B cell (primary cell): ENCODE data around the gene DBF4B. TPM values are rescaled to one million over a fixed set of nuclear protein-coding genes. Genes with fewer than 3 reads are reported as not detected.

Experiments
- ATAC-seq: fragments of 200-7000 bp; cut with Tn5 transposase; one replicate; pipeline ENCODE4 v1.10.0; 2021; ENCODE audit warnings: low read depth, mild to moderate bottlenecking, moderate number of reproducible peaks, moderate library complexity
- CTCF ChIA-PET: fragments of 350-600 bp; sonication (Branson Sonifier 250); formaldehyde crosslinking; loops from one replicate; lab custom pipeline; 2021; ENCODE audit warnings: antibody characterized with exemption, inconsistent platforms; lab: Charles Lee
- POLR2A ChIA-PET: fragments of 350-600 bp; sonication (Branson Sonifier 250); formaldehyde crosslinking; loops from one replicate; lab custom pipeline; 2021; ENCODE audit warnings: antibody characterized with exemption; lab: Charles Lee
- DNase-seq: peaks from one replicate; pipeline ENCODE4 v3.0.0; 2013
- H2AFZ ChIP-seq: 2 replicates; pipeline ENCODE4 v1.6.1; 2012; ENCODE audit warnings: mild to moderate bottlenecking, low read depth, low read length; ENCODE audit not compliant: insufficient read depth, poor library complexity, severe bottlenecking
- H3K27ac ChIP-seq, 2 donors: 1 replicate in 1 of 2; 2 replicates in 1 of 2; pipeline ENCODE4 v1.5.1; 2012 to 2013; ENCODE audit warnings: low read length in 2 of 2, mild to moderate bottlenecking in 2 of 2, moderate library complexity in 1 of 2
- H3K27me3 ChIP-seq, 4 experiments: fragments of 200-600 bp in 1 of 4; sonication (generic) in 1 of 4; replicated peaks in 1 of 4; 1 replicate in 2 of 4; 2 replicates in 2 of 4; pipeline versions ENCODE4 v1.6.1 to v1.7.0; 2013 to 2016; ENCODE audit warnings: low read length in 3 of 4, mild to moderate bottlenecking in 2 of 4, mixed read lengths in 1 of 4, moderate library complexity in 1 of 4; ENCODE audit not compliant: insufficient read depth in 4 of 4, control insufficient read depth in 3 of 4; ENCODE audit errors: control extremely low read depth in 1 of 4
- H3K36me3 ChIP-seq, 2 experiments: replicated peaks in 1 of 2; 1 replicate in 1 of 2; 2 replicates in 1 of 2; pipeline versions ENCODE4 v1.6.1 to v1.7.1; 2013; ENCODE audit warnings: low read length in 1 of 2; ENCODE audit not compliant: insufficient read depth in 2 of 2, control insufficient read depth in 1 of 2; ENCODE audit errors: control extremely low read depth in 1 of 2, extremely low read depth in 1 of 2
- H3K4me1 ChIP-seq, 2 donors: fragments of 200-600 bp in 1 of 2; sonication (generic) in 1 of 2; 1 replicate in 1 of 2; 2 replicates in 1 of 2; pipeline versions ENCODE4 v1.5.1 to v1.6.1; 2013 to 2017; ENCODE audit warnings: low read length in 2 of 2; ENCODE audit not compliant: control insufficient read depth in 2 of 2, insufficient read depth in 2 of 2
- H3K4me2 ChIP-seq: replicated peaks from 2 replicates; pipeline ENCODE3; 2012; ENCODE audit warnings: mild to moderate bottlenecking, low read depth, low read length; ENCODE audit not compliant: poor library complexity, severe bottlenecking
- H3K4me3 ChIP-seq, 5 experiments: fragments of 200-600 bp in 1 of 5; sonication (generic) in 1 of 5; 1 replicate in 3 of 5; 2 replicates in 2 of 5; pipeline versions ENCODE4 v1.5.1 to v1.7.0; 2011 to 2016; ENCODE audit warnings: low read length in 4 of 5, mild to moderate bottlenecking in 4 of 5, low read depth in 2 of 5, control low read depth in 1 of 5, moderate library complexity in 1 of 5; ENCODE audit not compliant: insufficient read depth in 1 of 5; ENCODE audit errors: control extremely low read depth in 1 of 5, extremely low read depth in 1 of 5
- H3K79me2 ChIP-seq: fragments of 200-600 bp; sonication (generic); one replicate; pipeline ENCODE4 v1.6.0; 2016; ENCODE audit warnings: low read length; ENCODE audit not compliant: control insufficient read depth, insufficient read depth
- H3K9ac ChIP-seq: fragments of 200-600 bp; sonication (generic); 2 replicates; pipeline ENCODE4 v1.6.1; 2017; ENCODE audit warnings: mild to moderate bottlenecking, low read length, moderate library complexity
- H3K9me3 ChIP-seq, 3 donors: one replicate each; pipeline versions ENCODE4 v1.6.1 to v1.7.1; 2013; ENCODE audit warnings: low read length in 2 of 3; ENCODE audit not compliant: control insufficient read depth in 2 of 3, insufficient read depth in 1 of 3; ENCODE audit errors: control extremely low read depth in 1 of 3
- H4K20me1 ChIP-seq: 2 replicates; pipeline ENCODE4 v1.6.0; 2012; ENCODE audit warnings: mild to moderate bottlenecking, low read length; ENCODE audit not compliant: insufficient read depth, control insufficient read depth, poor library complexity, severe bottlenecking
- H3K27ac Mint-ChIP-seq: one replicate; pipeline ENCODE4 v1.8.0; 2021; ENCODE audit warnings: mixed read lengths
- H3K27me3 Mint-ChIP-seq: one replicate; pipeline ENCODE4 v1.8.0; 2021; ENCODE audit warnings: mixed read lengths
- H3K4me1 Mint-ChIP-seq: one replicate; pipeline ENCODE4 v1.8.0; 2021; ENCODE audit warnings: mixed read lengths
- H3K4me3 Mint-ChIP-seq: one replicate; pipeline ENCODE4 v1.8.0; 2021; ENCODE audit warnings: mixed read lengths
- H3K9me3 Mint-ChIP-seq: one replicate; pipeline ENCODE4 v1.8.0; 2022; ENCODE audit warnings: mixed read lengths; ENCODE audit not compliant: insufficient read depth
- CTCF ChIP-seq: fragments of 200-600 bp; IDR thresholded peaks from one replicate; pipeline ENCODE4 v1.8.0; 2022; ENCODE audit warnings: antibody characterized with exemption, mild to moderate bottlenecking
- EZH2 ChIP-seq: IDR thresholded peaks from 2 replicates; pipeline ENCODE4 v1.6.1; 2012; ENCODE audit warnings: borderline replicate concordance, low read depth, mild to moderate bottlenecking, moderate library complexity, low read length; ENCODE audit not compliant: insufficient read depth, poor library complexity, severe bottlenecking
- WGBS: methylation state at CpG from one replicate; pipeline ENCODE4 v1.1.5; 2013; ENCODE audit warnings: missing lambda C conversion rate; ENCODE audit not compliant: insufficient coverage; 5-methylcytosine and 5-hydroxymethylcytosine counted together
- intact Hi-C: fragments of 100-400 bp; cut with micrococcal nuclease; formaldehyde crosslinking; loops from one replicate; pipeline ENCODE4 v1.10.0; 2022
- polyA plus RNA-seq: library from polyadenylated mRNA; depleted of rRNA; stranded (reverse); fragments of >200 nt; gene quantifications from 2 replicates; pipeline ENCODE4 v1.2.3, GENCODE V29; 2012
- total RNA-seq, 2 donors: library from RNA; stranded (reverse); fragments of 120-200 nt in 1 of 2; gene quantifications; 1 replicate in 1 of 2; 2 replicates in 1 of 2; pipeline versions ENCODE4 v1.2.3 to v1.2.4, GENCODE V29; 2013 to 2022

Gene DBF4B
- total and polyA plus RNA-seq, 2 donors (not counting 1 experiment from before 2014, with no cell fraction given): 10.9 to 15.9 TPM

GRCh38 chr17:44796731-44797130, 88.3 kb downstream of the DBF4B start:
- intact Hi-C loops: no loop called here
- Histone ChIP-seq H3K27ac (no peak overlapping the region), H3K9ac (no peak overlapping the region), H2AFZ (no peak overlapping the region), H4K20me1 (no peaks in the 10 kb centered on the region), H3K4me1 (no peaks in the 10 kb centered on the region), H3K4me2 (no peak overlapping the region), H3K9me3 (no peaks in the 10 kb centered on the region), H3K27me3 (no peaks in the 10 kb centered on the region), H3K4me3 (no peak overlapping the region), H3K36me3 (no peaks in the 10 kb centered on the region), H3K79me2 (no peaks in the 10 kb centered on the region)
- Mint-ChIP-seq H3K27ac (no peak overlapping the region), H3K27me3 (peaks cover 2% of the 10 kb centered on the region), H3K4me3 (no peak overlapping the region), H3K9me3 (no peaks in the 10 kb centered on the region), H3K4me1 (no peaks in the 10 kb centered on the region)
- no peak for DNase-seq
- ChIA-PET POLR2A (no interaction called here), CTCF (interaction anchor here (0.9 to 1.2 kb wide), 2 partner anchors 18 to 21 kb away, joined by 3 read pairs; no protein-coding TSS in a partner anchor)
- ATAC-seq: no peak
- TF ChIP-seq EZH2: no peak
- no peak for TF ChIP-seq CTCF
- WGBS: 93% methylated on average over 5 of the region's 9 CpGs

- Mint-ChIP-seq H3K9me3 (no peaks in the 10 kb centered on the region), H3K27ac (no peak overlapping the region), H3K27me3 (peaks cover 1% of the 10 kb centered on the region), H3K4me3 (no peak overlapping the region), H3K4me1 (no peaks in the 10 kb centered on the region)
- 95% methylated on average over 10 of the region's 11 CpGs for WGBS
- no peaks in the 10 kb centered on the region for H3K79me2 ChIP-seq
- H3K4me2 ChIP-seq: no peak overlapping the region
- no peaks in the 10 kb centered on the region for H4K20me1 ChIP-seq
- no peaks in the 10 kb centered on the region for H3K4me1 ChIP-seq
- intact Hi-C loops: no loop called here
- H2AFZ ChIP-seq: no peak overlapping the region
- no peak for ATAC-seq
- no peaks in the 10 kb centered on the region for H3K36me3 ChIP-seq
- TF ChIP-seq CTCF (no peak), EZH2 (no peak)
- H3K4me3 ChIP-seq: no peak overlapping the region
- no peak for DNase-seq
- H3K9ac ChIP-seq: no peak overlapping the region
- ChIA-PET POLR2A (no interaction called here), CTCF (interaction anchor here (1.0 to 1.8 kb wide), 3 partner anchors 18 to 22 kb away, joined by 3 to 6 read pairs (median 3); no protein-coding TSS in a partner anchor)
- H3K27ac ChIP-seq: no peak overlapping the region
- no peaks in the 10 kb centered on the region for H3K27me3 ChIP-seq
- H3K9me3 ChIP-seq: no peaks in the 10 kb centered on the region
Measured at GRCh38 chr17:44797802-44798201, 89.3 kb downstream of the DBF4B start.
